Hippocampal formation (tissue), 2 donors: ENCODE data around the gene LPIN2.

ENCODE experiments used
- DNase-seq, 2 donors: peaks; one replicate each; lab custom pipeline; 2025; lab: John Stamatoyannopoulos, UW

Gene LPIN2

GRCh38 chr18:2982022-2982421, 30.9 kb downstream of the LPIN2 start:
- no peak for DNase-seq

- no peak for DNase-seq
Measured at GRCh38 chr18:2981212-2981728, 31.7 kb downstream of the LPIN2 start.

- DNase-seq = no peak
Measured at GRCh38 chr18:2979871-2980790, 32.8 kb downstream of the LPIN2 start.

- DNase-seq = no peak
Measured at GRCh38 chr18:2979129-2979528, 33.8 kb downstream of the LPIN2 start.

- no peak for DNase-seq
Measured at GRCh38 chr18:2978661-2979106, 34.3 kb downstream of the LPIN2 start.

- no peak for DNase-seq
Measured at GRCh38 chr18:2978208-2978607, 34.7 kb downstream of the LPIN2 start.

GRCh38 chr18:2976218-2977132, 36.5 kb downstream of the LPIN2 start:
- DNase-seq = no peak

- no peak for DNase-seq
Measured at GRCh38 chr18:2974731-2975130, 38.2 kb downstream of the LPIN2 start.

- no peak for DNase-seq
Measured at GRCh38 chr18:2971741-2972552, 41.0 kb downstream of the LPIN2 start.

GRCh38 chr18:2970772-2971659, 41.9 kb downstream of the LPIN2 start:
- no peak for DNase-seq

- no peak for DNase-seq
Measured at GRCh38 chr18:2970344-2970743, 42.6 kb downstream of the LPIN2 start.

- no peak for DNase-seq
Measured at GRCh38 chr18:2969695-2970094, 43.2 kb downstream of the LPIN2 start.

- DNase-seq = no peak
Measured at GRCh38 chr18:2968606-2969005, 44.3 kb downstream of the LPIN2 start.

- no peak for DNase-seq
Measured at GRCh38 chr18:2967820-2968219, 45.1 kb downstream of the LPIN2 start.

GRCh38 chr18:2967357-2967756, 45.6 kb downstream of the LPIN2 start:
- DNase-seq = no peak

- no peak for DNase-seq
Measured at GRCh38 chr18:2966560-2966959, 46.4 kb downstream of the LPIN2 start.

- no peak for DNase-seq
Measured at GRCh38 chr18:2965797-2966196, 47.1 kb downstream of the LPIN2 start.

GRCh38 chr18:2964361-2965010, 48.5 kb downstream of the LPIN2 start:
- DNase-seq = no peak
